SJSA1 (cell line): ENCODE measurements around the gene TMEM115. TPM values are rescaled to one million over a fixed set of nuclear protein-coding genes. Genes with fewer than 3 reads are reported as not detected.
"Not testable (repeated sequence)": the region's sequence is repeated elsewhere in the genome, so short reads cannot be mapped to it uniquely, and the experiment has no call there.

ENCODE experiments used
- DNase-seq, 2 experiments: peaks; one replicate each; pipeline ENCODE4 v3.0.0-alpha.2; 2015 to 2020; ENCODE audit warnings: low spot score in 2 of 2, low read depth in 1 of 2
- H3K27ac ChIP-seq: fragments of 250-450 bp; sonication (Bioruptor Pico); 2 replicates; pipeline ENCODE4 v1.5.1; 2020; ENCODE audit warnings: mild to moderate bottlenecking, moderate library complexity
- H3K27me3 ChIP-seq: fragments of 250-450 bp; sonication (Bioruptor Pico); replicated peaks from 2 replicates; pipeline ENCODE4 v1.5.1; 2020; ENCODE audit warnings: mild to moderate bottlenecking, moderate library complexity
- H3K36me3 ChIP-seq: fragments of 250-450 bp; sonication (Bioruptor Pico); 2 replicates; pipeline ENCODE4 v1.5.1; 2020; ENCODE audit warnings: mild to moderate bottlenecking
- H3K4me1 ChIP-seq: fragments of 250-450 bp; sonication (Bioruptor Pico); replicated peaks from 2 replicates; pipeline ENCODE4 v1.6.1; 2021; ENCODE audit warnings: mild to moderate bottlenecking
- H3K4me3 ChIP-seq: fragments of 250-450 bp; sonication (Bioruptor Pico); 2 replicates; pipeline ENCODE4 v1.5.1; 2020; ENCODE audit warnings: mild to moderate bottlenecking
- H3K9me3 ChIP-seq: fragments of 250-450 bp; sonication (Bioruptor Pico); replicated peaks from 2 replicates; pipeline ENCODE4 v1.5.1; 2020; ENCODE audit warnings: mild to moderate bottlenecking
- total RNA-seq: library from RNA; depleted of rRNA; stranded (reverse); fragments of >200 nt; shearing (Covaris generic); gene quantifications from 2 replicates; pipeline ENCODE4 v1.2.3, GENCODE V29; 2014; rRNA removed

Gene TMEM115
- total RNA-seq, 1 experiment from 2014 or later, result 40.6 TPM

GRCh38 chr3:50318615-50319014 is 40.7 kb downstream of the TMEM115 start:
- peaks cover 37% of the 10 kb centered on the region for H3K36me3 ChIP-seq
- no peak for DNase-seq
- peaks cover 24% of the 10 kb centered on the region for H3K4me1 ChIP-seq
- H3K9me3 ChIP-seq, result no peaks in the 10 kb centered on the region
- H3K27me3 ChIP-seq, result no peaks in the 10 kb centered on the region
- no peak overlapping the region for H3K4me3 ChIP-seq
- no peak overlapping the region for H3K27ac ChIP-seq

GRCh38 chr3:50318163-50318562 is 41.2 kb downstream of the TMEM115 start:
- DNase-seq, result no peak
- Histone ChIP-seq H3K9me3 (no peaks in the 10 kb centered on the region), H3K36me3 (peaks cover 37% of the 10 kb centered on the region), H3K4me3 (no peak overlapping the region), H3K27ac (no peak overlapping the region), H3K4me1 (peaks cover 24% of the 10 kb centered on the region), H3K27me3 (no peaks in the 10 kb centered on the region)

GRCh38 chr3:50317300-50317699 is 42.0 kb downstream of the TMEM115 start:
- H3K27me3 ChIP-seq, result no peaks in the 10 kb centered on the region
- H3K4me3 ChIP-seq, result no peak overlapping the region
- DNase-seq, result no peak
- no peak overlapping the region for H3K27ac ChIP-seq
- H3K36me3 ChIP-seq, result peaks cover 37% of the 10 kb centered on the region
- H3K4me1 ChIP-seq, result peaks cover 24% of the 10 kb centered on the region
- no peaks in the 10 kb centered on the region for H3K9me3 ChIP-seq

- Histone ChIP-seq H3K36me3 (peaks cover 37% of the 10 kb centered on the region), H3K4me3 (no peak overlapping the region), H3K9me3 (no peaks in the 10 kb centered on the region), H3K27me3 (no peaks in the 10 kb centered on the region), H3K27ac (no peak overlapping the region), H3K4me1 (peaks cover 20% of the 10 kb centered on the region)
- no peak for DNase-seq
Observed at GRCh38 chr3:50316657-50317242, 42.6 kb downstream of the TMEM115 start.

- peaks cover 31% of the 10 kb centered on the region for H3K36me3 ChIP-seq
- no peak for DNase-seq
- no peaks in the 10 kb centered on the region for H3K27me3 ChIP-seq
- H3K4me3 ChIP-seq, result no peak overlapping the region
- H3K4me1 ChIP-seq, result peaks cover 6% of the 10 kb centered on the region
- no peaks in the 10 kb centered on the region for H3K9me3 ChIP-seq
- no peak overlapping the region for H3K27ac ChIP-seq
Observed at GRCh38 chr3:50314816-50315215, 44.5 kb downstream of the TMEM115 start.

- Histone ChIP-seq H3K4me3 (no peak overlapping the region), H3K36me3 (peaks cover 26% of the 10 kb centered on the region), H3K27me3 (no peaks in the 10 kb centered on the region), H3K27ac (no peak overlapping the region), H3K4me1 (peaks cover 6% of the 10 kb centered on the region), H3K9me3 (no peaks in the 10 kb centered on the region)
- no peak for DNase-seq
Observed at GRCh38 chr3:50314342-50314741, 45.0 kb downstream of the TMEM115 start.

GRCh38 chr3:50312041-50312440 is 47.3 kb downstream of the TMEM115 start:
- H3K27ac ChIP-seq, result not testable (repeated sequence)

More at GRCh38 chr3:50312041-50312440, 47.3 kb downstream of the TMEM115 start:
- H3K27me3 ChIP-seq, H3K4me3 ChIP-seq, DNase-seq, H3K4me1 ChIP-seq, H3K9me3 ChIP-seq, H3K36me3 ChIP-seq: not testable (repeated sequence)

Other genes with a start within 250 kb of the TMEM115 start
- 0.58 and 1.9 TPM in 2 replicates for gene SEMA3F, start 204.2 kb downstream of the TMEM115 start, total RNA-seq
- gene GNAT1, start 167.9 kb downstream of the TMEM115 start, total RNA-seq, result not detected in 2 replicates
- gene SLC38A3, start 154.2 kb downstream of the TMEM115 start, total RNA-seq, result not detected in 2 replicates
- 178 and 214 TPM in 2 replicates for gene GNAI2, start 123.3 kb downstream of the TMEM115 start, total RNA-seq
- 2.6 and 6.5 TPM in 2 replicates for gene SEMA3B, start 90.4 kb downstream of the TMEM115 start, total RNA-seq
- gene LSMEM2, start 80.4 kb downstream of the TMEM115 start, total RNA-seq, result not detected in 2 replicates
- gene IFRD2, start 67.1 kb downstream of the TMEM115 start, total RNA-seq, result 70.9 and 81.8 TPM in 2 replicates
- 1.6 and 3.1 TPM in 2 replicates for gene HYAL3, start 60.1 kb downstream of the TMEM115 start, total RNA-seq
- gene NAA80, start 60.1 kb downstream of the TMEM115 start, total RNA-seq, result 0.47 and 2.2 TPM in 2 replicates
- 0.18 TPM in 1 of 2 replicates, not detected in the other for gene HYAL1, start 55.9 kb downstream of the TMEM115 start, total RNA-seq
- 27.5 and 41.9 TPM in 2 replicates for gene HYAL2, start 36.8 kb downstream of the TMEM115 start, total RNA-seq
- gene TUSC2, start 31.3 kb downstream of the TMEM115 start, total RNA-seq, result 18.7 and 46.7 TPM in 2 replicates
- gene RASSF1, start 18.7 kb downstream of the TMEM115 start, total RNA-seq, result 17.4 and 21.1 TPM in 2 replicates
- 0.97 TPM in 1 of 2 replicates, not detected in the other for gene ZMYND10, start 13.8 kb downstream of the TMEM115 start, total RNA-seq
- 4.9 and 9.9 TPM in 2 replicates for gene NPRL2, start 8.7 kb downstream of the TMEM115 start, total RNA-seq
- 13.7 and 14.3 TPM in 2 replicates for gene CYB561D2, start 8.7 kb downstream of the TMEM115 start, total RNA-seq
- gene CACNA2D2, start 144.1 kb upstream of the TMEM115 start, total RNA-seq, result not detected in 2 replicates
- gene C3orf18, start 208.2 kb upstream of the TMEM115 start, total RNA-seq, result 9.1 and 15.2 TPM in 2 replicates
- gene HEMK1, start 210.0 kb upstream of the TMEM115 start, total RNA-seq, result 7.3 and 9.3 TPM in 2 replicates